Vagina (tissue), 2 donors: Measurements from ENCODE around the gene GPC5.

Source experiments
- POLR2AphosphoS5 ChIP-seq, 2 donors: sonication (generic); formaldehyde crosslinking; IDR thresholded peaks; one replicate each; pipeline ENCODE4 v1.9.0; 2017; ENCODE audit warnings: antibody characterized with exemption in 2 of 2, mild to moderate bottlenecking in 2 of 2, low read depth in 1 of 2; ENCODE audit not compliant: insufficient read depth in 1 of 2
- TF ChIP-seq, protein P1 (sequence below), 3 experiments: fragments of 450-650 bp in 2 of 3; fragments of 200-600 bp in 1 of 3; sonication (generic) in 1 of 3; IDR thresholded peaks; one replicate each; pipeline ENCODE4 v1.5.1; 2017 to 2019; ENCODE audit warnings: antibody characterized with exemption in 3 of 3, mild to moderate bottlenecking in 2 of 3, moderate library complexity in 2 of 3

DNA sequence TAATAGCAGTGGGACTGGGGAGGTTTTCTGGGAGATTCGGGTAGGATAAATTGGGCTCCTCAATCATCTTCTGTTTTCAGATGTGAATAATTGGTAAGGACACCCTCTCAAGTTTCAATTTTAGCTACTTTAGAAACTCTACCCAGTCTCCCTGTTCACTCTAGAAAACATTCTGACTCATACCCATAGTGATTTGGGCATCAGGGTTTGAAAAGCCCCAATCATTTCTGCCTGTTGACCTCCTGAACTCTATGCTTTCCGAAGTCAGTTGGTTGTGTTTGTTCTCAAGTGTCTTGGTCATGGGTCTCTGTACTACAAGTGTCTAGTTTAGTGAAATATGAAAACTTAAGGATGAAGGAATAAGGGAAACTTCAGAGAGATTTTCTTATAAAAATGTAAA is 916.8 kb downstream of the GPC5 start:
- TF ChIP-seq, protein P1, sequence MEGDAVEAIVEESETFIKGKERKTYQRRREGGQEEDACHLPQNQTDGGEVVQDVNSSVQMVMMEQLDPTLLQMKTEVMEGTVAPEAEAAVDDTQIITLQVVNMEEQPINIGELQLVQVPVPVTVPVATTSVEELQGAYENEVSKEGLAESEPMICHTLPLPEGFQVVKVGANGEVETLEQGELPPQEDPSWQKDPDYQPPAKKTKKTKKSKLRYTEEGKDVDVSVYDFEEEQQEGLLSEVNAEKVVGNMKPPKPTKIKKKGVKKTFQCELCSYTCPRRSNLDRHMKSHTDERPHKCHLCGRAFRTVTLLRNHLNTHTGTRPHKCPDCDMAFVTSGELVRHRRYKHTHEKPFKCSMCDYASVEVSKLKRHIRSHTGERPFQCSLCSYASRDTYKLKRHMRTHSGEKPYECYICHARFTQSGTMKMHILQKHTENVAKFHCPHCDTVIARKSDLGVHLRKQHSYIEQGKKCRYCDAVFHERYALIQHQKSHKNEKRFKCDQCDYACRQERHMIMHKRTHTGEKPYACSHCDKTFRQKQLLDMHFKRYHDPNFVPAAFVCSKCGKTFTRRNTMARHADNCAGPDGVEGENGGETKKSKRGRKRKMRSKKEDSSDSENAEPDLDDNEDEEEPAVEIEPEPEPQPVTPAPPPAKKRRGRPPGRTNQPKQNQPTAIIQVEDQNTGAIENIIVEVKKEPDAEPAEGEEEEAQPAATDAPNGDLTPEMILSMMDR (IDR thresholded peaks at IDR 0.05): no peak
- TF ChIP-seq POLR2AphosphoS5 (IDR thresholded peaks at IDR 0.05; ENCODE audit: insufficient read depth in 1 of 2, low read depth in 1 of 2): no peak
